Endothelial cell (in vitro differentiated cells): Measurements from ENCODE around the gene GARS1. TPM values are rescaled to one million over a fixed set of nuclear protein-coding genes. Genes with fewer than 3 reads are reported as not detected.

Experiments used
- DNase-seq: peaks from one replicate; pipeline ENCODE4 v3.0.0; 2021; ENCODE audit warnings: low spot score
- H3K27ac Mint-ChIP-seq: one replicate; pipeline ENCODE4 v1.8.0; 2021; ENCODE audit warnings: mixed read lengths, inconsistent platforms; ENCODE audit not compliant: unreplicated experiment
- H3K27me3 Mint-ChIP-seq: one replicate; pipeline ENCODE4 v1.8.0; 2021; ENCODE audit warnings: mild to moderate bottlenecking, moderate library complexity, mixed read lengths, inconsistent platforms; ENCODE audit not compliant: unreplicated experiment
- H3K36me3 Mint-ChIP-seq: one replicate; pipeline ENCODE4 v1.8.0; 2021; ENCODE audit warnings: mild to moderate bottlenecking, low read depth, mixed read lengths, inconsistent platforms; ENCODE audit not compliant: unreplicated experiment
- H3K4me1 Mint-ChIP-seq: one replicate; pipeline ENCODE4 v1.8.0; 2021; ENCODE audit warnings: mild to moderate bottlenecking, mixed read lengths, inconsistent platforms; ENCODE audit not compliant: unreplicated experiment
- H3K4me3 Mint-ChIP-seq: one replicate; pipeline ENCODE4 v1.8.0; 2021; ENCODE audit warnings: mild to moderate bottlenecking, mixed read lengths, inconsistent platforms; ENCODE audit not compliant: unreplicated experiment
- H3K9me3 Mint-ChIP-seq: one replicate; pipeline ENCODE4 v1.8.0; 2021; ENCODE audit warnings: mixed read lengths, inconsistent platforms; ENCODE audit not compliant: unreplicated experiment
- CTCF ChIP-seq: fragments of 200-600 bp; sonication (generic); IDR thresholded peaks from one replicate; pipeline ENCODE4 v1.5.0; 2021; ENCODE audit warnings: antibody characterized with exemption; ENCODE audit not compliant: unreplicated experiment
- total RNA-seq: library from RNA; stranded (reverse); fragmentation: NEBNext Ultra II Directional; extraction: Animal tissue kit (Norgen Biotek cat#: 25700); gene quantifications from one replicate; pipeline ENCODE4 v1.2.1, GENCODE V29; 2021; ENCODE audit not compliant: unreplicated experiment

The GARS1 gene
- total RNA-seq, 1 donor from 2014 or later, result 91.3 TPM

GRCh38 chr7:30596014-30596641, 1.4 kb downstream of the GARS1 start:
- no peaks in the 10 kb centered on the region for H3K9me3 Mint-ChIP-seq
- H3K27me3 Mint-ChIP-seq, result peaks cover 10% of the 10 kb centered on the region
- DNase-seq, result no peak
- H3K36me3 Mint-ChIP-seq, result peaks cover 12% of the 10 kb centered on the region
- peak overlapping the region; percentile 92 for H3K27ac Mint-ChIP-seq
- no peak for TF ChIP-seq CTCF
- peaks cover 22% of the 10 kb centered on the region for H3K4me1 Mint-ChIP-seq
- peak overlapping the region; percentile 100 for H3K4me3 Mint-ChIP-seq

- Mint-ChIP-seq H3K36me3 (peaks cover 17% of the 10 kb centered on the region), H3K27ac (no peak overlapping the region), H3K4me3 (peak overlapping the region; percentile 100), H3K4me1 (peaks cover 22% of the 10 kb centered on the region), H3K9me3 (no peaks in the 10 kb centered on the region), H3K27me3 (peaks cover 10% of the 10 kb centered on the region)
- no peak for DNase-seq
- TF ChIP-seq CTCF, result no peak
These were observed 2.0 kb downstream of the GARS1 start for GRCh38 chr7:30596721-30597120.

GRCh38 chr7:30598121-30598876, 3.6 kb downstream of the GARS1 start:
- H3K36me3 Mint-ChIP-seq, result peaks cover 23% of the 10 kb centered on the region
- no peak overlapping the region for H3K4me3 Mint-ChIP-seq

GRCh38 chr7:30604901-30605300, 10.2 kb downstream of the GARS1 start:
- H3K27ac Mint-ChIP-seq, result no peak overlapping the region
- no peaks in the 10 kb centered on the region for H3K27me3 Mint-ChIP-seq
- TF ChIP-seq CTCF, result no peak
- H3K36me3 Mint-ChIP-seq, result peaks cover 22% of the 10 kb centered on the region
- no peak overlapping the region for H3K4me3 Mint-ChIP-seq
- no peaks in the 10 kb centered on the region for H3K4me1 Mint-ChIP-seq
- no peak for DNase-seq
- H3K9me3 Mint-ChIP-seq, result no peaks in the 10 kb centered on the region

More at GRCh38 chr7:30598121-30598876, 3.6 kb downstream of the GARS1 start:
- Mint-ChIP-seq H3K9me3 (no peaks in the 10 kb centered on the region), H3K27me3 (peaks cover 10% of the 10 kb centered on the region), H3K27ac (no peak overlapping the region), H3K4me1 (peaks cover 22% of the 10 kb centered on the region)
- TF ChIP-seq CTCF, result no peak
- no peak for DNase-seq

- Mint-ChIP-seq H3K4me1 (no peaks in the 10 kb centered on the region), H3K36me3 (peaks cover 17% of the 10 kb centered on the region), H3K4me3 (no peak overlapping the region), H3K27ac (no peak overlapping the region), H3K9me3 (no peaks in the 10 kb centered on the region), H3K27me3 (no peaks in the 10 kb centered on the region)
- no peak for DNase-seq
- no peak for TF ChIP-seq CTCF
These were observed 11.2 kb downstream of the GARS1 start for GRCh38 chr7:30605832-30606231.
